ENCODE measurements around the gene KIRREL3.

DNA sequence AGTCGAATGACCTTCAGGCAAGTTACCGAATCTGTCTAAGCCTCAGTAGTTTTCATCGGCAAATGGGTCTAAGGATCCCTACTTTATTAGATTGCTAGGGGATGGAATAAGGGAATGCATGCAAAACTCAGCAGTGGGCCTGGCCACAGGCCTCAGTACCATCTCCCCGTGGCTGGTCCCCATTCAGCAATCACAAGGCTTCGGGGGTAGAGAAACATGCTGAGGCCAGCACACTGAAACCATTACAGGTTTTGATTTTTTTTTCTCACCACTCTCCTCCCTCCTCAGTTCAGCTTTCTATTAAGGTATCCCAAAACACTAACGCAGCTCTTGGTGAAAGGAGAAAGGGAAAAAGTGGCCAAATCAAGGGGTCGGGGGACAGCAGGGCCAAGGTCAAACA, 11.9 kb downstream of the KIRREL3 start:
- TF ChIP-seq, protein P1, sequence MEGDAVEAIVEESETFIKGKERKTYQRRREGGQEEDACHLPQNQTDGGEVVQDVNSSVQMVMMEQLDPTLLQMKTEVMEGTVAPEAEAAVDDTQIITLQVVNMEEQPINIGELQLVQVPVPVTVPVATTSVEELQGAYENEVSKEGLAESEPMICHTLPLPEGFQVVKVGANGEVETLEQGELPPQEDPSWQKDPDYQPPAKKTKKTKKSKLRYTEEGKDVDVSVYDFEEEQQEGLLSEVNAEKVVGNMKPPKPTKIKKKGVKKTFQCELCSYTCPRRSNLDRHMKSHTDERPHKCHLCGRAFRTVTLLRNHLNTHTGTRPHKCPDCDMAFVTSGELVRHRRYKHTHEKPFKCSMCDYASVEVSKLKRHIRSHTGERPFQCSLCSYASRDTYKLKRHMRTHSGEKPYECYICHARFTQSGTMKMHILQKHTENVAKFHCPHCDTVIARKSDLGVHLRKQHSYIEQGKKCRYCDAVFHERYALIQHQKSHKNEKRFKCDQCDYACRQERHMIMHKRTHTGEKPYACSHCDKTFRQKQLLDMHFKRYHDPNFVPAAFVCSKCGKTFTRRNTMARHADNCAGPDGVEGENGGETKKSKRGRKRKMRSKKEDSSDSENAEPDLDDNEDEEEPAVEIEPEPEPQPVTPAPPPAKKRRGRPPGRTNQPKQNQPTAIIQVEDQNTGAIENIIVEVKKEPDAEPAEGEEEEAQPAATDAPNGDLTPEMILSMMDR (IDR thresholded peaks at IDR 0.05; ENCODE audit: low read depth, low read length): no peak
- TF ChIP-seq EZH2phosphoT487 (IDR thresholded peaks at IDR 0.05; ENCODE audit: low read depth): no peak
